Mesodermal cell (in vitro differentiated cells): ENCODE measurements around the gene APOB.

Experiments
- H3K27ac ChIP-seq: 2 replicates; pipeline ENCODE4 v1.7.0; 2013; ENCODE audit warnings: mild to moderate bottlenecking, low read depth, low read length, moderate library complexity; ENCODE audit not compliant: severe bottlenecking
- H3K36me3 ChIP-seq: 2 replicates; pipeline ENCODE4 v1.7.1; 2013; ENCODE audit warnings: mild to moderate bottlenecking, low read length, moderate library complexity; ENCODE audit not compliant: control insufficient read depth, insufficient read depth
- H3K4me1 ChIP-seq: one replicate; pipeline ENCODE4 v1.7.1; 2013; ENCODE audit warnings: mild to moderate bottlenecking, low read length; ENCODE audit not compliant: insufficient read depth, control insufficient read depth, poor library complexity, severe bottlenecking
- H3K4me3 ChIP-seq: 2 replicates; pipeline ENCODE4 v1.7.0; 2013; ENCODE audit warnings: low read length, control low read depth, mild to moderate bottlenecking; ENCODE audit not compliant: insufficient read depth, poor library complexity, severe bottlenecking; ENCODE audit errors: extremely low read depth
- H3K9me3 ChIP-seq: 2 replicates; pipeline ENCODE4 v1.7.1; 2013; ENCODE audit warnings: mild to moderate bottlenecking, low read length, moderate library complexity; ENCODE audit not compliant: control insufficient read depth
- WGBS, 2 experiments: methylation state at CpG; one replicate each; pipeline ENCODE4 v1.1.5; 2013; ENCODE audit warnings: missing lambda C conversion rate in 2 of 2; ENCODE audit not compliant: insufficient coverage in 2 of 2; 5-methylcytosine and 5-hydroxymethylcytosine counted together

Gene APOB

GRCh38 chr2:21023419-21024181 is 20.3 kb downstream of the APOB start:
- no peak overlapping the region for H3K4me3 ChIP-seq
- no peaks in the 10 kb centered on the region for H3K4me1 ChIP-seq
- H3K27ac ChIP-seq = no peak overlapping the region
- 100% methylated on average over 1 of the region's 4 CpGs; no CpG with 5 or more reads in 1 of the 2 experiments for WGBS, 2 experiments
- no peaks in the 10 kb centered on the region for H3K36me3 ChIP-seq
- H3K9me3 ChIP-seq = no peaks in the 10 kb centered on the region

DNA sequence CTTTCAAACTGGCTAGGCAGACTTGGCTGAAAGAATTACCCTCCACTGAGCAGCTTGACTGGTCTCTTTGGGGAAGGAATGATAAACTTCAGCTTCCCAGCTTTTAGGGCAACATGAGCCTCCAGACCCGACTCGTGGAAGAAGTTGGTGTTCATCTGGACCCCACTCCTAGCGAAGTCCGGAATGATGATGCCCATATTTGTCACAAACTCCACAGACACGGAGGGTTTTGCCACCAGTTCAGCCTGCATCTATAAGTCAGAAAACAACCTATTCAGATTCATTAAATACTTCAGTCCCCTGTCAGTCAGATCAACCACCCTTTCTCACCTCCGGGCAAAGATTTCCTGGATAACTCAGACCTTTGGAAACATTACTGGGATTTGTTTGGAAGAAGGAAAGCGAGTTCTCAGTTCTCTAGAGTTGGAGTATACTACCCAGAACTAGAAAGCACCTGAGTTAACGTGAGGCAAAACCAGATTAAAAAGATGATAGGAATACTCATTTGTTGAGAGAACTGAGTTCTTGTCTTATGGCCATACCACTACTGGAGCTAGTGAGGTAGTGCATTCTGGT is 21.0 kb downstream of the APOB start:
- Histone ChIP-seq H3K4me3 (no peak overlapping the region), H3K36me3 (no peaks in the 10 kb centered on the region), H3K9me3 (no peaks in the 10 kb centered on the region), H3K27ac (no peak overlapping the region), H3K4me1 (no peaks in the 10 kb centered on the region)
- 94 to 95% methylated on average over 7 of the region's 8 CpGs for WGBS, 2 experiments

- no peak overlapping the region for H3K4me3 ChIP-seq
- 95 to 100% methylated on average over 1 of the region's 1 CpG for WGBS, 2 experiments
Measured at GRCh38 chr2:21021430-21021829, 22.4 kb downstream of the APOB start.

DNA sequence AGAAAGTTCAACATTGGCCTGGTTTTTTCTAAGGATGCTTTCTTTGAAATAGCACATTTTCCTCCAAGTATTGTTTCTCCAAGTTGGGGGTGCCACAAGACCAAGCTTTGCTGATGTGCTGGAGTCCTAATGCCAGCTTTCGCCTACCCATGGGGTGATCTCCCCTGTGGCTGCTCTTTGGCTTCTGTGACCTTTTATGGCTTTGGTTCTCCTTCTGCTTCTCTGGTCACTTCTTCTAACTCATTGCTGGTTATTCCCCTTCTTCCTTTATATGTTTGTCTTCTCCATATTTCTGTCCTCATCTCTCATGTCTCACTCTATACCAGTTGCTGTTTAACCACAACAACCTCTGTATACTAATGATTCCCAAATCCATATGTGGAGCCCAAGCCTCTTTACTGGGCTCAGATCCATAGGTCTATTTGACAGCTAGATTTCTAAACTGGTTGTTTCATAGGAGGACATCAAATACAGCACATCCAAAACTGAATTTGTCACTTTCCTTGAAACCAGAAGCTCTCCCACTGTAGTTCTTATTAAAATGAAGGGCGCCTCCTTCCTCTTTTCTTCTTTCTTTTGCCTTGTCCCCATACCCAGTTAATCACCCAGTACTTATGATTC is 23.1 kb downstream of the APOB start:
- H3K4me1 ChIP-seq = no peaks in the 10 kb centered on the region
- H3K36me3 ChIP-seq = no peaks in the 10 kb centered on the region
- H3K27ac ChIP-seq = no peak overlapping the region
- H3K9me3 ChIP-seq = no peaks in the 10 kb centered on the region
- no peak overlapping the region for H3K4me3 ChIP-seq
- 86 to 100% methylated on average over 2 of the region's 2 CpGs for WGBS, 2 experiments

More at GRCh38 chr2:21021430-21021829, 22.4 kb downstream of the APOB start:
- Histone ChIP-seq H3K27ac (no peak overlapping the region), H3K36me3 (no peaks in the 10 kb centered on the region), H3K9me3 (no peaks in the 10 kb centered on the region), H3K4me1 (no peaks in the 10 kb centered on the region)

DNA sequence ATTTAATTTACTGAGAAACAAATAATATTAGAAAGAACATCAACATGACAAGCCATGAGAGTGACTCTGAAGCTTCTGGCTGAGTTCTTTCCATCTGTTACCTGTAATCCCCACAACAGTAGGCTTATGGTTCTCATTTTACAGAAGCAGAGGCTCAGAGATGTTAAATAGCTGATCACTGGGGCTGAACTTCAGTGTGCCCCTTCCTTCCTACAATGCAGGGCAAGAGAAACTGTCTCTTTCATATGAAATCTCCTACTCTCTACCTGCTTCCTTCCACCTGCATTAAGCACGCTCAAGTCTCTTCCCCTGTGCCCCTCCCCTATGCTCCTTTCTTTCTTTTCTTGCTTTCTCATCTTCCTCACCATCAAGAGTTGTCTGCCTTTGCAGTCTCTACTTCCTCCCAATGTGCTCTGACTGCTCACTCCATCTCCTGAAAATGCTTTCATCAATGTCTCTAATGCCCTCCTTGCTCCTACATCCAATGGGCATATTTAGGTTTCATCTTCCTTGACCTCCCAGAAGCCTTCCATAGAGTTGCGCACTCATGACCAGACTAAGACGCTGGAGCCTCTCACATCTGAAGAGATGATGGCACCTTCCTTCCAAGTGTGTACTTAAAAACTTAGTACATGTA is 23.7 kb downstream of the APOB start:
- Histone ChIP-seq H3K4me1 (no peaks in the 10 kb centered on the region), H3K4me3 (no peak overlapping the region), H3K36me3 (no peaks in the 10 kb centered on the region), H3K27ac (no peak overlapping the region), H3K9me3 (no peaks in the 10 kb centered on the region)
- WGBS, 2 experiments = 76 to 89% methylated on average over 1 to 3 of the region's 3 CpGs

DNA sequence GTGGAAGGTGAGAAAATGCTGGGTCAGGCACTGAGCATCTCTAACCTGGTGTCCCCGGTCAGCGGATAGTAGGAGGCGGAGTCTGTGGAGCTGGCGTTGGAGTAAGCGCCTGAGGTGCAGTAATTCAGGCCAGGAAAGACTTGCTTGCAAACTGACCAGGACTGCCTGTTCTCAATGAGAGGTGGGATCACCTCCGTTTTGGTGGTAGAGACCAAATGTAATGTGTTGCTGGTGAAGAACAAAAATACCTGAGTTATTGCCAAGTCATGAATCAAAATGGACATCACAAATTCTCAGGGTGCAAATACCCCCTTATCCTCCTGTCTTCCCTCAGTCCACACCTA is 24.2 kb downstream of the APOB start:
- H3K9me3 ChIP-seq = no peaks in the 10 kb centered on the region
- 82 to 93% methylated on average over 5 to 6 of the region's 6 CpGs for WGBS, 2 experiments
- H3K4me1 ChIP-seq = no peaks in the 10 kb centered on the region
- no peak overlapping the region for H3K27ac ChIP-seq
- H3K36me3 ChIP-seq = no peaks in the 10 kb centered on the region
- H3K4me3 ChIP-seq = no peak overlapping the region

- Histone ChIP-seq H3K4me3 (no peak overlapping the region), H3K36me3 (no peaks in the 10 kb centered on the region), H3K4me1 (no peaks in the 10 kb centered on the region), H3K27ac (no peak overlapping the region), H3K9me3 (no peaks in the 10 kb centered on the region)
- 90 to 95% methylated on average over 2 to 3 of the region's 3 CpGs for WGBS, 2 experiments
Measured at GRCh38 chr2:21019000-21019677, 24.7 kb downstream of the APOB start.

GRCh38 chr2:21018290-21018689 is 25.6 kb downstream of the APOB start:
- H3K9me3 ChIP-seq = no peaks in the 10 kb centered on the region
- H3K4me1 ChIP-seq = no peaks in the 10 kb centered on the region
- H3K36me3 ChIP-seq = no peaks in the 10 kb centered on the region
- 88 to 94% methylated on average over 2 of the region's 2 CpGs for WGBS, 2 experiments
- no peak overlapping the region for H3K4me3 ChIP-seq
- H3K27ac ChIP-seq = no peak overlapping the region

- Histone ChIP-seq H3K27ac (no peak overlapping the region), H3K9me3 (no peaks in the 10 kb centered on the region), H3K36me3 (no peaks in the 10 kb centered on the region), H3K4me3 (no peak overlapping the region), H3K4me1 (no peaks in the 10 kb centered on the region)
- 65 to 92% methylated on average over 3 of the region's 4 CpGs for WGBS, 2 experiments
Measured at GRCh38 chr2:21017748-21018276, 26.1 kb downstream of the APOB start.

GRCh38 chr2:21015281-21015645 is 28.6 kb downstream of the APOB start:
- Histone ChIP-seq H3K9me3 (no peaks in the 10 kb centered on the region), H3K27ac (no peak overlapping the region), H3K36me3 (no peaks in the 10 kb centered on the region), H3K4me1 (no peaks in the 10 kb centered on the region), H3K4me3 (no peak overlapping the region)
- WGBS, 2 experiments = 89 to 93% methylated on average over 3 of the region's 3 CpGs
